ELR (cell line): ENCODE data around the gene SUSD4.

Experiments used
- DNase-seq: peaks from one replicate; pipeline ENCODE4 v3.0.0-alpha.2; 2015; ENCODE audit warnings: low read depth

Gene SUSD4

DNA sequence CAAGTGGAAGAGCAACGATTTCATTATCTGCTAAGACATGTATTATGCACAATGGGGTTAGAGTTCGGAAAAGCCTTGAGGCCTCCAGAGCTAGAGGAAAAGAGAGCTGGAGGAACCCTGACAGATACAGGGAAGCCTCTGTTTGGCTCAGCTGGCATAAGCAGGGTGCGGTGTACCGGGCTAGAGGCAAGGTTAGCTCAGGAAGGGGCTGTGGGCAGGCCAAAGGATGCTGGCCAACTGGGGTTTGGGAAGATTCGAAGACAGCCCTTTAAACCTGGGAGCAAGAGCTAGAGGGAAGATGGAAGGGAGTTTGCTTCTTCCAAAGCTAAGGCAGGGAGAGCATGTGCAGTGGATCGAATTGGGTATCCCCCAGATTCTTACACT lies 113.4 kb downstream of the SUSD4 start:
- no peak for DNase-seq

DNA sequence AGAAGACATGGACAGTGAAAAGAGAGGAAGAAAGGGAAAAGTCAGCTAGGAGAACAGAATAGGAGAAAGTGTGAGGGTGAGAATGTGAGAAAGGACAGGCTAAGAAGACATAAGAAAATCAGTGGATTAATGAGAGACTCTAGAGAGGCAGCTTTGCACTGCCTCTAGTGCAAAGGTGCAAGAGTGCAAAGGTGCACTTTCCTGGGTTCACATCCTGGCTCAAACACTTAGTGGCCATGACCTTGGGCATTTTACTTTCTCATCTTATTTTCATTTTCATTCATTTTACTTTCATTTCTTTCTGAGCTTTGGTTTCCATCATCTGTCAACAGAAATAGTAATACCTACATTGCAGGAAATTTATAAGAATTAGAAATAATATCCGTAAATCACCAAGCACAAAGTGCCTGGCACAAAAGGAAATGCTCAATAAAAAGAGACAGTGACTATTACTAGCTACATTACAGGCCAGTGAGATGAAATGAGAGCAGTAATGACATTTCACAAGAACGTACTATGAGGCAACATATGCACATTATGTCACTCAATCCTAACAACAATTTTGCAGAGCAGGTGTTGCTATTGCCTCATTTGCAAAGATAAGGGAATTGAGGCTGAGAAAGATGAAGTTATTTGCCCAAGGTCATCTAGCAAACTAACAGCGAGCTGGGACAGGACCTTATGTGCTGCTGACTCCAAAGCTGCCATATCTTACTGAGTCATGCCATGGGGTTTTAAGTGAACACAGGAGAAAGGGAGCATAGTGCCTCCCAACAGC lies 113.9 kb downstream of the SUSD4 start:
- DNase-seq = no peak

DNA sequence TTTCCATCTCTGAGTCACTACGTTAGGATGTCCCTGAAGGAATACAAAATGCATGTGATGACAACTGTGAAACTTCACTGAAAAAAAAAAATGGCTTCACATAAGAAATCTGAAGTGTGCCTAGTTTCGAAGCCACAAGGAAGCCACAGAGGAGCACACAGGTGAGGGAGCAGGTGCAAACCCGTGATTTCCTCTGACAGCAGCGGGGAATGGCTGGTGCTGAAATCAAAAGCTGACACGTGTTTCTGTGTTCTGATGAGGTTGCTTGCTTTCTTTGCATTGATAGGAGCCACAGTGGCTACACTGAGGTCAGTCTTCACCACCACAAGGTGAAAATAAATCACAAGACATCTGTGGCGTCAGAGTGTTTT lies 115.2 kb downstream of the SUSD4 start:
- no peak for DNase-seq

DNA sequence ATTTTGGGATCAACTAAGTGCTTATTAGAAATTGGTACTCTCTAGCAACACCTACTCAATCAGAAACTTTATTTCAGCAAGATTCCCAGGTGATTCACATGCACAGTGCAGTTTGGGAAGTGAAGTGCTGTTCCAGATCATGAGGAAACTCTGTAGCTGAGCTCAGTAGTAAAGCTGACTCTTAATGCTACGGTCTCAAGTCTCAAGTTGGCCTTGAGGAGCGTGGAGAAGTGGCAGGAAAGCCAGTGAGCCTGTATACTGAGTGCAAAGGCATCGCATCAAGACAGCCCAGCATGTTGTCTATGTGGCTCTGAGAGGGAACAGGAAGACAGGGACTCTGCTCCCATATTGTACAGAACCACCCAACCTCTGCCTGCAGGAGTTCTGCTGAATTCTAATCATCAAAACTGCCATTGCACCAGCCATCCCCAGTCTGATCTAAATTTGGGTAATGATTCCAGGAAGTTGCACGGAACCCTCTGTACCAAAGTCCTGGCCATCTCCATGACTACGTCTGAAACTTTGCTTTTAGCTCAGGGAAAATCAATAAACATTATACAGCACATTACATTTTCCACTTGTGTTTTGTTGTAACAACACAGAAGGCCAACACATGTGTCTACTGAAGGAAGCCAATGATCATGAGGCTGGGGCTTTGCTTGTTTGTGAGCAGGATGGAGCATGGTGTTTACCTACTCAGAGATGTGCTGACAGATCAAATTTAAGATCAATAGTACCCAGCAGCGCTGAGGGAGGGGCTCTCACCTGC lies 115.8 kb downstream of the SUSD4 start:
- no peak for DNase-seq

DNA sequence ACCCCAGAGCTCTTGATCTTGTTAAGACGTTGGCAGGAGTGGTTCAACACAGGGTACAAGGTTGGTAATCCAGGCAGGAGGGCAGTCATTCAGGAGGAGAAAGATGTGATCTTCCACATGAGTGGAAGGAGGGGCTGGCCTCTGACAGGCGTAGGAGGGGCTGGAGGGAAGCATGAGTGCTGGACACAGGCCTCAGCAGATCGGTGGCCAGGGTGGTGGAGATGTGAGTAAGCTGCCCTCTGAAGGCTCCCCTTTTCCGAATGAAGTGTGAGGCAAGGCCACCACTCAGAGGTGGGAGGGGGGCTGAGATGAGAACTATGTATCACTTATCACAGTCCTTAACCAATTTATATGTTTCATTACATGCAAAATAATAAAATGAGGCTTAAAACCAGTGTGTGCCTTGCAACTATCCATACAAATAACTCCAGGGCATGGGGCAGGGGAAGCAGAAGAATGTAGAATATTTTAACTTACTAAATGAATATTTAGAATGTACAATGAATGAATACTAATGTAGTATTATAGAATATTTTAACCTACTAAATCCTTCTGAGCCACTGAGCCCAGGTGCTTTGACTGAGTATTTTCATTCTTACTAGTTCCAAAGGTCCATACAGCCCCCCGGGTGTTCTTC lies 117.4 kb downstream of the SUSD4 start:
- DNase-seq = no peak

DNA sequence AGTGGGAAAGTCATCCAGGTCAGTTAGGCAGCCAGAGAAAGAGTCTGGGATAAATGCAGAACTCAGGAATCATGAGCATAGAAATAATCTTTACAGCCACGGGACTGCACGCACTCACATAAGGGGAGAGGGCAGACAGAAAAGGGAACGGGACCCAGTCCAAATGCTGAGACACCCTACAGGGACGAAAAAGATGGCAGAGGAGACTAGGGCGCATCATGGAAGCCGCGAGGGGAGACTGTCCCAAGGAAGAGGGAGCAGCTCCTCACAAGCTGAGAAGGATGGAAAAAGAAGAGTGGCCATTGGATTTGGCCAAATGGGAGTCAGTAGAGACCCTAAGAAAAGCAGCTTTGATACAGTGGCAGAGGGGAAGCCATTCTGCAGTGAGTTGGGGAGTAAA lies 118.0 kb downstream of the SUSD4 start:
- no peak for DNase-seq

DNA sequence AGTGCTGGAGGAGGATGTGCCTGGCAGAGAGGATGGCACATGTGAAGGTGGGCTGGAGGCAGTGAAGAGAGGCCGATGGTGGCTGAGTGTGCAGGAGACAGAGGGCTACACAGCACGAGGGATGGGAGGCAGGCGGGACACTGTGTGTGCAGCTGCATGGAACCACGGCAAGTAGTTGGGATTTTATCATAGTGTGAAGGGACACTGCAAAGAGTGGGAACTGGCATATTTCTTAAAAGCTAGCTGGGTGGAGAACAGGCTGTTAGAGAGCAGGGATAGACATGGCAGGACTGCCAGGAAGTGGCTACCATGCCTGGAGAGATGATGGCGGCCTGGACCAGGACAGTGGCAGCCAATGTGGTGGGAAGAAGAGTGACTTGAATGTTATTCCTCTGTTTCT lies 118.6 kb downstream of the SUSD4 start:
- DNase-seq = no peak

DNA sequence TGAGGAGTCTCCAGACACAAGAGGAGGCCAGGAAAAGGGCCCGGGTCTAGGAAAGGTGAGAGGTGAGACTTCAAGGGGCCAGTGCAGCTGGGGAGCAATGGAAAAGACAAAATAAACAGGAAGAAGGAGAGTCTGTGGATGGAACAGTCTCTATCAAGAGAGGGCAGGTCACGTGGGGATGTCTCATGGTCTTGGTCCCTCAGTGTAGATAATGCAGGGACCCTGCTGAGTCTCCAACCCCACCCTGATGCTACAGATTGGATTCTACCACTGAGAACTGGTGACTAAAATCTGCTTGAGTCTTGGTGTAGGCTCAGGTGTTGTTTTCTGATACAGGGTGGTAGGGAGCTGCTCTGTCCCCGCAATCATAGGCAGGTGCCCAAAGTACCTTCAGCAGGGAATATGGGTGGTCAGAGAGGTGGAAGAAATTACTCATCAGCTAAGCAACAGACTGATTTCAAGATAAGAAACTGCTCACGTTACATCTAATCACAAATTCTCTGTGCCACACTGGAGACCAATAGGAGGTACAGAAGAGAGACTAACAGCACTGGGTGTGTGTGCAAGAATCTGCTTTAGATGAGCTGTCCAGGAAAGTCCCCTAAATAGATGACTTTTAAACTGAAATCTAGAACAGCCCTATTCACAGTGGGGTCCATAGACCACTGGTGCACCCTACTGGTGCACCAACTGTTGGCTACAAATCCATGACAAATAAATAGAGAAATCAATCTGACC lies 119.4 kb downstream of the SUSD4 start:
- peak; percentile 63 for DNase-seq

DNA sequence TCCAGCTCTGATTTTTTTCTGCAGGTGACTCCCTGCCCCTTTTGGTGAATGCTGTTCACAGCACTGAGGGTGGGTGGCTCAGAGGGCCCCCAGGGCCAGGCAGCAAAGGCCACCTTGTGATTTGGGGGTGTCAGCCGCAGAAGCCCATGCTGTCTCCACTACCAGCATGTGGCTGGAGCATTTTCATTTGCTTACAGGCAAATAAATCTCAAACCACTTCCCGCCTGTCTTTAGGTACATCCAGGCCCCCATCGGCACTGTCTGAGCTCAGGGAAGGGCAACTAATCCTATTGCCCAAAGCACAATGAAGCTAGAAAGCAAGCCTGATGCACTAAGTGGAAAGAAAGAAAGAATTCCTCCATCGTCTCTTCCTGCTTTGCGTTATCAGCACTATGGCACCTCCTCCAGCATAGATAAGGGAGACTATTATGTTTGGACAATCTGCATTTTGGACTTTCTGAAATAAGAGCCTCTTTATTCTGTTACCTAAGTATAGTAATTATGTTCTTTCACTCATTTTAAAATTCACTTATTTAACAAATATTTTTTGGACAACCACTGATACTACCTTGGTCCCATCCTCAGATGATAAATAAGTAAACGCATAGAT lies 120.4 kb downstream of the SUSD4 start:
- no peak for DNase-seq

DNA sequence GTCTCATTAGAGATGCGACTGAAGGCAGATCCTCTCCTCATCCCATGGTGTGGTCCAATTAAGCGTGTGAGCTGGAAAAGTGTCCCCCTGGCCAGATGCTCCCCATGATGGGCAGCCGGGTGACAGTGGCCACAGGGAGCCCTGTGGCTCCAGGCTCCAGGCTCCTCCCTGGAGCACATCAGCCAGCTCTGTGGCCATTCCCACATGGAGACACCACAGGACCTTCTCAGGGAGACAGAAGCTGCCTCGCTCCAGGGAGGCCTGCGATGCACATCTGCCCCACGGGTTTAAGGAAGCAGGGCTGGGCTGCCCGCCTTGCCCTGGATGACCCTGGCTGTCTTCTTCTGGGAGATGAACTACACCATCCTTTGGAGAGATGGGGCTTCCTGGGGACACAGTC lies 121.0 kb downstream of the SUSD4 start:
- no peak for DNase-seq

DNA sequence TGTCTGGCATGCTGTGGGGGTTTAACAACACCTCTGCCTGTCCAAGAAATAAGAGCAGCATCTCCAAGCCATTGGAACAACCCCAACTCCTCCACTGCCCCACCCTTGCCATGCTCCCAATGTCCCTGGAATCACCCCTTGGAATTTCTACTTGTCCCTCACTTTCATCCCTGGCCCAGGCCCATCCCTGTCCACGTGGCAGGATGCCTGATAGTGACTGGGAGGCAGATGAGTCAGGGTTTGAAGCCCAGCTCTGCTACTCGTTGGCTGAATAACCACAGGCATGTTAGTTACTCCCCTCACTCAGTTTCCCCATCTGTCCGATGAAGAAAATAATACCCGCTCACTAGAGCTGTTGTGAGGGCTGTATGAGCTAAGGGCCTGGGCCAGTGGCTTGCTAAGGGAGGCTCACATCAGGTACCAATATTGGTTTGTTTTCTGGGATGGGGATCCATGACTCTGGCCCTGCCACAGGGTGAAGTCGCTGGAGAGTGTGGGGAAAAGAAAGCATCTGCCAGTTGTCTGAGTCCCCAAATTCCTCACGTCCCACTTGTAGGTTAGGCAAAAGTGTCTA lies 121.5 kb downstream of the SUSD4 start:
- peak; percentile 35 for DNase-seq

DNA sequence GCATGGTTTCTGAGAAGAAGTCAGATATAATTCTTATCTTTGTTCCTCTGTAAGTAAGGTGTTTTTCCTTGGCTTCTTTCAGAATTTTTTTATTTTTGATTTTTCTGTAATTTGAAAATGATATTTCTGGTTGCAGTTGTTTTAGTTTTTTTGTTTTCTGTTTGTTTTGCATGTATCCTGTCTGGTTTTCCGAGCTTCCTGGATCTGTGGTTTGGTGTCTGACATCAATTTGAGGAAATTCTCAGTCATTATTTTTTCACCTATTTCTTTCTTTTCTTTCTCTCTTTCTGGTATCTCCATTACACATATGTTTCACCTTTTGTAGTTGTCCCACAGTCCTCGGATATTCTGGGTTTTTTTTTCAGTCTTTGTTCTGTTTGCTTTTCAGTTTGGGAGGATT lies 123.9 kb downstream of the SUSD4 start:
- no peak for DNase-seq

DNA sequence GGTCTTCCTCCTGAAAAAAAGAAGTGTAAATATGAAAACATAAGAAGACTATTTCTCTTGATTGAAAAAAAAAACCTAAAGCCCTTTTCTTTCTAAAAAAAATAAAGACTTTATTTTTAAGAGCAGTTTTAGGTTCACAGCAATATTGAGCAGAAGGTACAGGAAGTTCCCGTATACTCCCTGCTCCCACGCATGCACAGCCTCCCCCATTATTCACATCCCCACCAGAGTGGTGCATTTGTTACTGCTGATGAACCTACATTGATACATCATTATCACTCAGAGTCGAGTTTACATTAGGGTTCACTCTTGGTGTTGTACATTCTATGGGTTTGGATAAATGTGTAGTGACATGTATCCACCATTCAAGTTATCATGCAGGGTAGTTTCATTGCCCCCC lies 128.9 kb downstream of the SUSD4 start:
- no peak for DNase-seq

DNA sequence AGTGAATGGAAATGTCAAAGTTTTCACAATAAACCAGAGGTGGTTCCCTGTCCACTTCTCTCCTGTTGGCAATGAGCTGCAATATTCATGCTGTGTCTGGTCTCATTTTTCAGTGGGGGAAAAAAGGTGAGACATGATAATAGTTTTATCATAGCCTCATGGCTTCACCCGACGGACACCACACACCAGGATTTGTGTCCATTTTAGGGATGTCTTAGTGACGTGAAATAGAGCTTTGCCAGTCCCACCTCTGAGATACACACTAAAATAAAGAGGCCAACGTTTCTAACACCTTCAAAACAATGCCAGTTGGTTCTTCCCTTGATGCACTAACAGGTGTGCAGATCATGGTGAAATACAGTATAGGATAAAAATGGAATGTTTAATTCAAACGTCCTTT lies 129.4 kb downstream of the SUSD4 start:
- no peak for DNase-seq

DNA sequence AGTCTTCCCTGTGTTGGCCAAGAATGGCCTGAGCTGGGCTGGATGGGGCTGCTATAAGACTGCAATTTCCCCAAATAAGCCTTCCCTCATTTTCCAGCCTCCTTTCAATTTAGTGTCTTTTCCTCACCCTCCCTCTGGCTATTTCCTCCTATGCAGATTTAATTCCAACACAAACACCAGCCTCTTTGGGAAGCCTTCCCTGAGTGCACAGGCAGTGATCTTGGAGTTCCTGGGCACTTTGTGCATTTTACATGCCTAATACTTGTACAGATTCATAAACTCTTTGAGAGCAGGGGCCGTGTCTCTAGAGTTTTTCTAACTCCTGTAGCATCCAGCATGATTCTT lies 129.8 kb downstream of the SUSD4 start:
- no peak for DNase-seq

DNA sequence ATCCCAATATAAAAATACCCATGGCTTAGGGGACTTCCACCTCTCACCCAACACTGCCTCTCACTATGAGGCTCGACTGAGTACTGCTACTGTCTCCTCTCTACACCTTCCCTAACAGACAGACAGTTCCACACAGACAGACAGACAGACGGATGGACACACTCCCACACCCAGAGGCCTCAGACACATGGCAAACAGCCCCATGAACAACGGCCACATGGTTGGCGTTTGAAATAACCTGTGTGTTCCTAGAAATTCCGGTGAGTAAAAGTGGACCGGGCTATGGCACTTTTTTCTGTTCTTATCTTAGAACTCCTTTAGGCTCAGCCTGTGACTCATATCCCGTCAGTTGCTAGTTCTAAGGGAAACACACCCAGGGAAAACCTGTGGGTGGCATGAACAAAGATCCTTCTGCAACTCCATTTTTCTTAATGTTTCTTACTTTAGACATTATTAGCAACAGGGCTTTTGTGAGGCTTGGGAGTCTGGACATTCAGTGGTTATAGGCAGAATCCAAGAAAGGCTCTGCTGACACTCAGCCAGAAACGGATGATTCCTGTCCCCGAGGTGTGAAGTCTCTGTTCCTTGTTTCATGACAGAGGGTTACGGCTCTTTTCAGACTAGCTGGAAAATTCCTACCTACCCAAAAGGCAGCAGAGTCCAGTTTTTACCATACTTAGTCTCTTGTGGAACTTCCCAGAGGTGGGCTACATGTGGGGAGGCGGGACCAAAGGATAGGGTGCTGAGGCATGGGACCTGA lies 130.4 kb downstream of the SUSD4 start:
- DNase-seq = peak; percentile 95

DNA sequence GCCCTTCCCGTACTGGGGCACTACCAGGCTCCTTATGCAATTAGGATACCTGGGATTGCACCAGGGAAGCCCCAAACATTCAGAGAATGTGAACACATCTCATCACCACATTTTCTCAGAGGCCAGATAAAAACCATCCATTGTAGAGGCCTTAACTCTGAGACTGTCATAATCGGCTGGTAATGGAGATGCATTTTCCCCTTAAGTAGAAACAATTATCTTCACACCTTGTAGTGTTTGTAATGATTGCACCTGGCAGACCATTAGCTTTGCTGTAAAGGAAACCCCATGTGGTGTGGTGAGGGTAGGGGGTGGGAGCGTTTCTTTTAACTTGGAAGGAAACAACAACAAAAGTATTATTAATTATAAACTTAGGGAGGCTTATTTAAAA lies 131.0 kb downstream of the SUSD4 start:
- no peak for DNase-seq

DNA sequence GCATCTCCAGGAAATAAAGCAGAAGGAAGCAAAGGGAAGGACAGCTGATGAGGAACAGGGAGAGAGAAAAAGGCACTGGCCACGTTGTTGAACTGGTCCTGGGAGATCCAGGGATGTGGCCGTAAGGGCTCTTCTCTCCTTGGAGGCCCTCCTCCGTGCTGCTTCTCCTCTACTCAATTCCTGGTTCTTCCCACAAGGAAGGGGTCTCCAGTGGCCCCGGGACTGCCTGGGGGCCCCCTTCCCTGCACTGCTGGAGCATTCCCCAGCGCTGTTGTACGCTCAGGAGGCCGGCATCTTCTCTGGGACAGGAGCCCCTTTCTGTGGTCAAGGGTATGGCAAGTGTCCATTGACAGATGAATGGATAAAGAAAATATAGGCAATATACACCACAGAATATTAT lies 132.4 kb downstream of the SUSD4 start:
- DNase-seq = no peak

DNA sequence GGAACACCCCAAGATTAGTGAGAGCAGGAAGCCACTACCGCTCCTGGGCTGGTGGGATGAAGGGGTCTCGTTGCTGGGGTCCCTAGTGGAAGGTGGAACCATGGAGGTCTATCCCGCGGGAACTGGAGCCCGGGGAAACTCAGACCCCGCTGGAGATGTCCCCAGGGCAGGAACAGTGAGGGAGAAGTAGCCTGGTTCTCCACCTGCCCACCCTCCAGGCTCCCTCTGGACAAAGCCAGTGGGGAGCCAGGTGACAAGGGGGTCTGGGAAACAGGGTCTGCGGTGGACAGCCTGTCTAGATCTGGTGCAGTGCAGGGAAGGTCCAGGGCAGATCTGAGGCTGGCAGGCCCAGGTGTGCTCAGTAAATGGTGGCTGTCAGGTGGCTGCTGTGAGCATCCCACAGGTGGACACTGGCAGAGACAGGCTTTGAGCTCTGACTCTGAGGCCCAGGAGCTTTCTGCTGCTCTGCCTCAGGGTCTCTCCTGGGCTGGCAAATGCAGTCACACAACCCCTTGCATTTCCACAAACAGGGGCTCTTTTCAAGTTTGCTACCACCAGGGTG lies 132.9 kb downstream of the SUSD4 start:
- no peak for DNase-seq

DNA sequence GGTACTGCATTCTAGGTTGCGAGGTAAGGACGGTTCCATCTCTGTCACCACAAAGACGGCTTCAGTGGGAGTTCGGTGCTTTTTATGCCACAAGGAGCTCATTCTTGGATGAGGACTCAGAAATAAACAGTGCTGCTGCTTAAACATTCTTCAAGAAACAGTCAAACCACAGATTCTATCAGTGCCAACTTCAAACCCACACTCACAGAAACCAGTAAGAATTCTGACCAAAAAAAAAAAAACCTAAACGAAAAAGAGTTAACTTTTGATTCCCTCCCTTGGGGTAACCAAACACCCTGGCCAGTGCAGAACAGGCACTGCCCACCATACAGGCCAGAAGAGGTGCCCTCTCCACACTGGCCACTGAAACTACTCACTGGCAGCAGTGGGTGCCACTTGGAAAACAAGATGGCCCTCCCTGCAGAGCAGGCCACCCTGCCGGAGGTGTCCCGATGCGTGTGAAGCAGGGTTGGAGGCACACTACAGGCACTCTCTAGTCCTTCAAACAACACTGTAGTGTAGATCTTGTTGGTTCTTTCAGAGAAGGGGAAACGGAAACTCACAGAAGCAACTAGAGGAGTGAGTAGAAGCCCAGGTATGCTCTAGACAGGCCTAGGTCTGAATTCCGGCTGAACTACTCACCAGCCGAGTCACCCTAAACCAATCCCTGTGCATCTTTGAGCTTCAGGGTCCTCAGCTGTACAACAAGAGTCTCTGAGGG lies 133.7 kb downstream of the SUSD4 start:
- DNase-seq = peak; percentile 96
